Uterus (tissue), 4 donors: ENCODE data around the gene CALN1. TPM values are rescaled to one million over a fixed set of nuclear protein-coding genes. Genes with fewer than 3 reads are reported as not detected.

Experiments used
- DNase-seq, 2 donors: peaks; one replicate each; pipeline ENCODE4 v3.0.0-alpha.2; 2019 to 2020
- H3K27ac ChIP-seq, 2 donors: fragments of 200-600 bp; sonication (generic); 1 replicate in 1 of 2; 2 replicates in 1 of 2; pipeline ENCODE4 v1.5.1; 2016 to 2018
- H3K27me3 ChIP-seq, 2 donors: fragments of 200-600 bp; sonication (generic); one replicate each; pipeline ENCODE4 v1.5.1; 2018 to 2019; ENCODE audit warnings: control low read depth in 1 of 2
- H3K36me3 ChIP-seq, 2 donors: fragments of 200-600 bp; sonication (generic); one replicate each; pipeline ENCODE4 v1.5.1; 2019; ENCODE audit warnings: control low read depth in 1 of 2
- H3K4me1 ChIP-seq, 2 donors: fragments of 200-600 bp; sonication (generic); one replicate each; pipeline ENCODE4 v1.5.1; 2018 to 2019; ENCODE audit warnings: control low read depth in 1 of 2
- H3K4me3 ChIP-seq, 2 donors: fragments of 200-600 bp; sonication (generic); 1 replicate in 1 of 2; 2 replicates in 1 of 2; pipeline ENCODE4 v1.5.1; 2018 to 2019; ENCODE audit warnings: mild to moderate bottlenecking in 1 of 2
- H3K9me3 ChIP-seq, 2 donors: fragments of 200-600 bp; sonication (generic); one replicate each; pipeline ENCODE4 v1.5.1; 2019; ENCODE audit warnings: control low read depth in 1 of 2
- CTCF ChIP-seq, 4 experiments: fragments of 200-600 bp in 2 of 4; fragments of 450-650 bp in 2 of 4; sonication (generic) in 2 of 4; IDR thresholded peaks; one replicate each; pipeline ENCODE4 v1.5.1; 2016 to 2019; ENCODE audit warnings: antibody characterized with exemption in 4 of 4, mild to moderate bottlenecking in 2 of 4, moderate library complexity in 1 of 4
- POLR2A ChIP-seq, 2 donors: fragments of 450-650 bp; IDR thresholded peaks; one replicate each; pipeline ENCODE4 v1.6.1; 2016; ENCODE audit warnings: antibody characterized with exemption in 2 of 2, mild to moderate bottlenecking in 1 of 2, moderate library complexity in 1 of 2
- intact Hi-C: fragments of 100-400 bp; cut with DNase I; formaldehyde crosslinking; loops from one replicate; pipeline ENCODE4 v1.15.1; 2023; ENCODE audit warnings: low total_unique reads
- total RNA-seq, 4 donors: library from RNA; depleted of rRNA in 3 of 4; stranded (reverse); fragments of >200 nt in 3 of 4; gene quantifications; one replicate each; pipeline versions ENCODE4 v1.1.0 to v1.2.4, GENCODE V29; 2014 to 2023
- donor health status: DM: yes; HTN: yes; CAD: no.

Gene CALN1
- total RNA-seq, 4 donors from 2014 or later = 0.49 to 2.3 (median 1.5) TPM; not detected in 1

- H3K27ac ChIP-seq = no peak overlapping the region
- no peak overlapping the region for H3K4me3 ChIP-seq
- TF ChIP-seq CTCF (IDR thresholded peaks at IDR 0.05) (no peak), POLR2A (IDR thresholded peaks at IDR 0.05) (no peak)
- DNase-seq = no peak
- no peaks in the 10 kb centered on the region for H3K36me3 ChIP-seq
- no peaks in the 10 kb centered on the region for H3K9me3 ChIP-seq
- H3K4me1 ChIP-seq = no peaks in the 10 kb centered on the region
- no peaks in the 10 kb centered on the region for H3K27me3 ChIP-seq
- intact Hi-C loops = no loop called here
These were observed 499.7 kb downstream of the CALN1 start for GRCh38 chr7:71912476-71912875.

GRCh38 chr7:71911051-71911450 is 501.1 kb downstream of the CALN1 start:
- Histone ChIP-seq H3K4me1 (no peaks in the 10 kb centered on the region), H3K4me3 (no peak overlapping the region), H3K27me3 (no peaks in the 10 kb centered on the region), H3K36me3 (no peaks in the 10 kb centered on the region), H3K27ac (no peak overlapping the region), H3K9me3 (no peaks in the 10 kb centered on the region)
- no peak for TF ChIP-seq CTCF (IDR thresholded peaks at IDR 0.05)
- no peak for TF ChIP-seq POLR2A (IDR thresholded peaks at IDR 0.05)
- no peak for DNase-seq
- intact Hi-C loops = no loop called here

GRCh38 chr7:71905821-71906220 is 506.3 kb downstream of the CALN1 start:
- DNase-seq = no peak
- Histone ChIP-seq H3K4me1 (no peaks in the 10 kb centered on the region), H3K27ac (no peak overlapping the region), H3K4me3 (no peak overlapping the region), H3K27me3 (no peaks in the 10 kb centered on the region), H3K9me3 (no peaks in the 10 kb centered on the region), H3K36me3 (no peaks in the 10 kb centered on the region)
- TF ChIP-seq POLR2A (IDR thresholded peaks at IDR 0.05) (no peak), CTCF (IDR thresholded peaks at IDR 0.05) (no peak)
- intact Hi-C loops = no loop called here

- TF ChIP-seq POLR2A (IDR thresholded peaks at IDR 0.05) (no peak), CTCF (IDR thresholded peaks at IDR 0.05) (no peak)
- H3K36me3 ChIP-seq = no peaks in the 10 kb centered on the region
- DNase-seq = no peak
- H3K4me1 ChIP-seq = no peaks in the 10 kb centered on the region
- intact Hi-C loops = no loop called here
- no peak overlapping the region for H3K4me3 ChIP-seq
- no peaks in the 10 kb centered on the region for H3K9me3 ChIP-seq
- no peaks in the 10 kb centered on the region for H3K27me3 ChIP-seq
- H3K27ac ChIP-seq = no peak overlapping the region
These were observed 507.7 kb downstream of the CALN1 start for GRCh38 chr7:71904484-71904883.

GRCh38 chr7:71900556-71900955 is 511.6 kb downstream of the CALN1 start:
- H3K9me3 ChIP-seq = no peaks in the 10 kb centered on the region
- H3K4me1 ChIP-seq = no peaks in the 10 kb centered on the region
- TF ChIP-seq CTCF (IDR thresholded peaks at IDR 0.05) = no peak
- no peak for TF ChIP-seq POLR2A (IDR thresholded peaks at IDR 0.05)
- intact Hi-C loops = no loop called here
- no peak for DNase-seq
- H3K27me3 ChIP-seq = no peaks in the 10 kb centered on the region
- no peak overlapping the region for H3K27ac ChIP-seq
- H3K4me3 ChIP-seq = no peak overlapping the region
- H3K36me3 ChIP-seq = no peaks in the 10 kb centered on the region
